CD14-positive monocyte (primary cell): ENCODE results near the gene CAMKK2. TPM values are rescaled to one million over a fixed set of nuclear protein-coding genes. Genes with fewer than 3 reads are reported as not detected.
"Not testable (repeated sequence)": the region's sequence is repeated elsewhere in the genome, so short reads cannot be mapped to it uniquely, and the experiment has no call there.

Experiments
- DNase-seq, 3 donors: peaks; one replicate each; pipeline ENCODE4 v3.0.0-alpha.2; 2011 to 2022
- H2AFZ ChIP-seq: 2 replicates; pipeline ENCODE4 v1.6.0; 2012; ENCODE audit warnings: mild to moderate bottlenecking, low read depth, low read length, inconsistent platforms; ENCODE audit not compliant: insufficient read depth, poor library complexity, severe bottlenecking
- H3K27ac ChIP-seq, 2 donors: 1 replicate in 1 of 2; 2 replicates in 1 of 2; pipeline ENCODE4 v1.5.1; 2012 to 2013; ENCODE audit warnings: low read length in 2 of 2, control low read depth in 1 of 2, inconsistent platforms in 1 of 2, low read depth in 1 of 2, mild to moderate bottlenecking in 1 of 2
- H3K27me3 ChIP-seq, 2 donors: one replicate each; pipeline versions ENCODE4 v1.6.0 to v1.6.1; 2011 to 2013; ENCODE audit warnings: low read length in 2 of 2; ENCODE audit not compliant: control insufficient read depth in 2 of 2, insufficient read depth in 2 of 2
- H3K36me3 ChIP-seq, 2 donors: replicated peaks in 1 of 2; 1 replicate in 1 of 2; 2 replicates in 1 of 2; pipeline versions ENCODE4 v1.5.1 to v1.6.1; 2012 to 2013; ENCODE audit warnings: low read length in 2 of 2, control low read depth in 1 of 2, inconsistent platforms in 1 of 2, mild to moderate bottlenecking in 1 of 2; ENCODE audit not compliant: insufficient read depth in 2 of 2, control insufficient read depth in 1 of 2
- H3K4me1 ChIP-seq, 2 donors: 1 replicate in 1 of 2; 2 replicates in 1 of 2; pipeline versions ENCODE4 v1.5.1 to v1.6.1; 2012 to 2013; ENCODE audit warnings: low read length in 2 of 2, control low read depth in 1 of 2, inconsistent platforms in 1 of 2, mild to moderate bottlenecking in 1 of 2, moderate library complexity in 1 of 2; ENCODE audit not compliant: insufficient read depth in 2 of 2, control insufficient read depth in 1 of 2
- H3K4me2 ChIP-seq: replicated peaks from 2 replicates; pipeline ENCODE3; 2012; ENCODE audit warnings: low read length, moderate library complexity, mild to moderate bottlenecking; ENCODE audit not compliant: poor library complexity, severe bottlenecking; ENCODE audit errors: extremely low read depth
- H3K4me3 ChIP-seq, 3 experiments: fragments of 200-600 bp in 1 of 3; sonication (generic) in 1 of 3; replicated peaks in 1 of 3; 1 replicate in 2 of 3; 2 replicates in 1 of 3; pipeline ENCODE4 v1.5.1; 2011 to 2013; ENCODE audit warnings: low read length in 3 of 3, mild to moderate bottlenecking in 3 of 3, control low read depth in 2 of 3, low read depth in 2 of 3, inconsistent platforms in 1 of 3, moderate library complexity in 1 of 3
- H3K79me2 ChIP-seq: 2 replicates; pipeline ENCODE4 v1.6.0; 2012; ENCODE audit warnings: mild to moderate bottlenecking, control low read depth, inconsistent platforms, low read length, moderate library complexity; ENCODE audit not compliant: insufficient read depth
- H3K9ac ChIP-seq: 2 replicates; pipeline ENCODE4 v1.6.0; 2017; ENCODE audit warnings: low read length, mild to moderate bottlenecking; ENCODE audit not compliant: insufficient read depth, poor library complexity, severe bottlenecking
- H3K9me3 ChIP-seq, 2 donors: replicated peaks in 1 of 2; 1 replicate in 1 of 2; 2 replicates in 1 of 2; pipeline versions ENCODE4 v1.5.1 to v1.6.1; 2012 to 2013; ENCODE audit warnings: low read length in 2 of 2, control low read depth in 1 of 2; ENCODE audit not compliant: control insufficient read depth in 1 of 2, insufficient read depth in 1 of 2
- H4K20me1 ChIP-seq: 2 replicates; pipeline ENCODE4 v1.6.0; 2012; ENCODE audit warnings: mild to moderate bottlenecking, low read length, control low read depth, moderate library complexity; ENCODE audit not compliant: insufficient read depth
- H3K27ac Mint-ChIP-seq, 7 donors: one replicate each; pipeline ENCODE4 v1.8.0; 2020; ENCODE audit warnings: mild to moderate bottlenecking in 7 of 7, mixed read lengths in 7 of 7, moderate library complexity in 6 of 7, inconsistent platforms in 2 of 7
- H3K27me3 Mint-ChIP-seq, 3 donors: one replicate each; pipeline ENCODE4 v1.8.0; 2021 to 2022; ENCODE audit warnings: low read depth in 3 of 3, mild to moderate bottlenecking in 3 of 3, mixed read lengths in 3 of 3, moderate library complexity in 3 of 3, inconsistent platforms in 1 of 3
- H3K36me3 Mint-ChIP-seq, 2 donors: one replicate each; pipeline ENCODE4 v1.8.0; 2020; ENCODE audit warnings: mixed read lengths in 2 of 2, inconsistent platforms in 1 of 2, mild to moderate bottlenecking in 1 of 2
- H3K4me1 Mint-ChIP-seq: one replicate; pipeline ENCODE4 v1.8.0; 2020; ENCODE audit warnings: mild to moderate bottlenecking, mixed read lengths
- H3K4me3 Mint-ChIP-seq, 2 donors: one replicate each; pipeline ENCODE4 v1.8.0; 2020; ENCODE audit warnings: mild to moderate bottlenecking in 2 of 2, mixed read lengths in 2 of 2, moderate library complexity in 1 of 2
- H3K9me3 Mint-ChIP-seq, 7 donors: one replicate each; pipeline ENCODE4 v1.8.0; 2020 to 2022; ENCODE audit warnings: mixed read lengths in 7 of 7, mild to moderate bottlenecking in 6 of 7, moderate library complexity in 6 of 7, inconsistent platforms in 2 of 7
- CTCF ChIP-seq: fragments of 200-600 bp; IDR thresholded peaks from one replicate; pipeline ENCODE4 v1.8.0; 2022; ENCODE audit warnings: antibody characterized with exemption, mild to moderate bottlenecking
- whole genome bisulfite sequencing: methylation state at CpG from one replicate; pipeline ENCODE4 v1.1.5; 2013; ENCODE audit warnings: missing lambda C conversion rate; ENCODE audit not compliant: insufficient coverage; 5-methylcytosine and 5-hydroxymethylcytosine counted together
- intact Hi-C, 2 donors: fragments of 100-400 bp; cut with micrococcal nuclease; formaldehyde crosslinking; loops; one replicate each; pipeline versions ENCODE4 v1.15.0 to v1.15.1; 2023
- polyA plus RNA-seq, 3 donors: library from polyadenylated mRNA; depleted of rRNA in 1 of 3; unstranded in 2 of 3; stranded (reverse) in 1 of 3; fragments of 300-500 nt in 2 of 3; fragments of >200 nt in 1 of 3; fragmentation: Illumina TruSeq in 2 of 3; gene quantifications; 1 replicate in 2 of 3; 2 replicates in 1 of 3; pipeline ENCODE4 v1.2.3, GENCODE V29; 2012 to 2021

The CAMKK2 gene
- polyA plus RNA-seq, 3 donors = 55.6 to 71.4 (median 71.0) TPM

GRCh38 chr12:121299662-121300061, 3.2 kb upstream of the CAMKK2 start:
- Mint-ChIP-seq H3K36me3 (no peaks in the 10 kb centered on the region), H3K27ac (no peak overlapping the region), H3K27me3 (no peaks in the 10 kb centered on the region), H3K4me3 (no peak overlapping the region), H3K9me3 (peaks cover 0 to 3% (median 0%) of the 10 kb centered on the region in 7 donors), H3K4me1 (peaks cover 35% of the 10 kb centered on the region)
- no peak overlapping the region for H3K9ac ChIP-seq
- H3K27me3 ChIP-seq = no peaks in the 10 kb centered on the region
- no peak overlapping the region for H2AFZ ChIP-seq
- H4K20me1 ChIP-seq = peaks cover 16% of the 10 kb centered on the region
- no peak overlapping the region for H3K4me2 ChIP-seq
- H3K79me2 ChIP-seq = peaks cover 28% of the 10 kb centered on the region
- WGBS = 100% methylated on average over 3 of the region's 4 CpGs
- peaks cover 38 to 53% of the 10 kb centered on the region in 2 donors for H3K4me1 ChIP-seq
- H3K4me3 ChIP-seq = no peak overlapping the region
- no peak overlapping the region for H3K27ac ChIP-seq
- intact Hi-C loops = no loop called here
- DNase-seq = no peak
- no peak for TF ChIP-seq CTCF
- H3K9me3 ChIP-seq = no peaks in the 10 kb centered on the region
- no peaks in the 10 kb centered on the region for H3K36me3 ChIP-seq

- peaks cover 28% of the 10 kb centered on the region for H4K20me1 ChIP-seq
- H3K27ac ChIP-seq, intact Hi-C loops, H2AFZ ChIP-seq, H3K27me3 Mint-ChIP-seq, DNase-seq, H3K4me3 Mint-ChIP-seq, H3K36me3 Mint-ChIP-seq, H3K36me3 ChIP-seq, H3K27me3 ChIP-seq, H3K9ac ChIP-seq, H3K9me3 Mint-ChIP-seq, H3K4me2 ChIP-seq, H3K9me3 ChIP-seq, H3K4me3 ChIP-seq: not testable (repeated sequence)
- peaks cover 50 to 65% of the 10 kb centered on the region in 2 donors for H3K4me1 ChIP-seq
- 97% methylated on average over 8 of the region's 13 CpGs for WGBS
- Mint-ChIP-seq H3K4me1 (peaks cover 44% of the 10 kb centered on the region), H3K27ac (peak overlapping the region in 2 of 7 donors; percentile 43 to 89)
- H3K79me2 ChIP-seq = peaks cover 41% of the 10 kb centered on the region
Observed at GRCh38 chr12:121298411-121298810, 1.9 kb upstream of the CAMKK2 start.
